GM21526 (cell line): Measurements from ENCODE around the gene ATAD2B.
A peak's percentile ranks its signal among the peaks of the same experiment; 100 is the strongest.
"Not testable (repeated sequence)": the region's sequence is repeated elsewhere in the genome, so short reads cannot be mapped to it uniquely, and the experiment has no call there.

Experiments used
- ATAC-seq: cut with Tn5 transposase; IDR thresholded peaks from one replicate; pipeline ENCODE4 v1.9.1; 2021; ENCODE audit warnings: moderate library complexity; ENCODE audit not compliant: unreplicated experiment, low FRiP score

The ATAD2B gene

DNA sequence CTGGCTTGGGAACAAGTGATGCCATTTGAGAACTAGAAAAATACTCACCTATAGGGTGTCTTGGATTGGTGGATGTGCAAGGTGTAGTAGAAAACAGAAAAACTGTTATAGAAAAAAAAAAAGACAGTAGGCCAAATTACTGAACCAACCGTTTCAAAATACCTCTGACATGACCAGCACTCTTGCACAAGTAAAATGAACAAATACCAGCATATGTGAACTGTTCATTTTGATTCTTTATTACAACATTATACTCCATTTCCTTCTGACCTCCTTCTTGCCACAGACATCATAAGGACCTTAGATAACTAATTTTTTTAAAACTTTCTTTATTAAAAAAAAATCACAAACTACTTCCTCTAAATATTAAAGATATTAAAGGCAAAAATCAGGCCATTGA lies 125.5 kb downstream of the ATAD2B start:
- no peak for ATAC-seq

DNA sequence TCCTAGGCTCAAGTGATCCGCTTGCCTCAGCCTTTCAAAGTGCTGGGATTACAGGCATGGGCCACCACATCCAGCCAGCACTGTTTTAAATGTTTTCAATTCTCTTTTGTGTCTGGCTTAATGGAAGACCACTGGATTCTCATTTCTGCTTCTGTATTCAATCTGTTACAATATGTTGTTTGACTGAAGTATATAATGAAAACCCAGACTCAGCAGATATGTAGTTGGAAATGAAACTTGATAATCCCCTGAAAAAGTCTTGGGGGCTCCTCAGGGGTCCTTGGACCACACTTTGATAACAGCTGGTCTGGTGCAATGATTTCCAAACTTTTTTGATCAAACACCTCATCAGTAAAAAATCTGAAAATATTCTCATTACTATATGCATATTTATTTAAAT lies 132.7 kb downstream of the ATAD2B start:
- no peak for ATAC-seq

DNA sequence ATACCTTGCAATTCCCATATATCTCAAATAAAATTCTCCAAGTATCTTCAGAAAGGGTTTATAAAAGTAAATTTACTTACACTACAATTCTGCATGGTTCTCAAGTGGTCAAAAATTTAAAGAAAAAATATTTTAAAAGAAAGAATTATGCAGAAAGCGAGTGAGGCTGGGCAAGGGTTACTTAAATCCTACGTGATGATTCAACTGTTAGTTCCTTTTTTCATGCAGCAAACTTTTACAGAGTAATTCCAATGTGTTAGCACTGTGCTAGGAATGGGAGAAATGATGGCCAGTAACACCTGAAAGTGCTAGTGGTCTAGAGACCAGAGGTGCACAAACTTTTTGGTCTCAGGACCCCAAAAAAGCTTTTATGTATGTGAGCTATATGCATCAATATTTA lies 133.4 kb downstream of the ATAD2B start:
- no peak for ATAC-seq

DNA sequence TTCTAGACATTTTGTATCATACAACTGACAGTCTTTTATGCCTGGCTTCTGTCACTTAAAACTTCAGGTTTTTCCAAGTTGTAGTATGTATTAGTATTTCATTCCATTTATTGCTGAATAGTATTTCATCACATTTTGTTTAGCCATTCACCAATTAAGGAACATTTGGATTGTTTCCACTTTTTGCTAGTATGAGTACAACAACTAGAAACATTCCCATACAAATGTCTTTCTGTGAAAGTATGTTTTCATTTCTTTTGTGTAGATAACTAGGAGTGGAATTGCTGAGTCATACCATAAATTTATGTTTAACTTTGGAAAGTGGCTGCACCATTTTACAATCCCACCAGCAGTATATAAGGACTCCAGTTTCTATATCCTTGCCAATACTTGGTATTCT lies 135.9 kb downstream of the ATAD2B start:
- ATAC-seq: no peak

DNA sequence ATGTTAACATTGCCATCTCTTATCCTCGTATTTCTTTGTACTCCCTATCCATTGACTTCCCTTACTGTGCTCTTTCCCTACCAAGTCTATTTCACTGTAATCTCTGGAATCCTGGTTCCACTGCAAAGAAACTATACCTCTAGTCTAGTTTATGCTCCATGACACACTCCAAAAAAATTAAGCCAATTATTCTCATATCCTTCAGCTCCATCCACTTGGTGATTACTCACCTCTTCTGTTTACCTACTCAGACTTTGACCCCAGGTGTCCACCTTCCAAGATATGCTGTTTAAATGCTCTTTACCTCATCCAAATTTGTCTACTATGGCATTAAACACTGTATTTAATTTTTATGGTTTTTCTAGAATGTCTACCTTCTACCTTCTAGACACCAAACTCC lies 137.9 kb downstream of the ATAD2B start:
- no peak for ATAC-seq

DNA sequence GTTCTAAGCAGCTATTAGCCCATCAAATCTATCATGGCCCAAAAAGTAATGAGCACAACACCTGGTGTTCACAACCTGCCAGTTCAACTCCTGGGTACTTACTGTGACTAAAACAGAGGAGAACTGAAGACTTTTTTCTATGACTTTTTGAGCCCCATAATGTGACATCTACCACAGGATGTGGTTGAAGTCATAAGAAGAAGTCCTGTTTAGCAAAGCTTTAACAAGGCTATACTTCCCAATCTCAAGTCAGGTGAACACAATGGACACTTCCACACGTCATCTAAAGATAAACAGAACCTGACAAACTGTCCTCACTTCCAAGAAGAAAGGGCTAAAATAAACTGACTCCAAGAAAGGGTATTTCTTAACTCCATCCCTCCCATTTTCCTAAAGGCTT lies 138.8 kb downstream of the ATAD2B start:
- peak; percentile 68 for ATAC-seq

DNA sequence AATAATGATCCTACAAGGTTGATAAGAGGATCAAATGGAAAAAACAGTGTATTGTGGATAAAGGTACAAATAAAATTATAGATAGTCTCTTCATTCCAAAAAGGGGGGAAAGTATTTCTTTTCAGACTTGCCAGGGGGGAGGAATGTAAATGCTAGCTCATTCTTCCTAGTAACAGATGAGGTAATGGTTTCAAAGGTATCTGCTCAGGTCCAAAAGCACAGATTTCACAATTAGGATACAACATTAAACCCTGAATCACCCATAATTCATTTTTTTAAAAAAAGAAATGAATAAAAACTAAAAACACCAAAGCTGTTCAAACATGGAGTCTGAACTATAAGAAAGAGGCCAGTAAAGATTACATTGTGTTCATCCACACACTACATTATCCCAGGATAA lies 142.0 kb downstream of the ATAD2B start:
- no peak for ATAC-seq

DNA sequence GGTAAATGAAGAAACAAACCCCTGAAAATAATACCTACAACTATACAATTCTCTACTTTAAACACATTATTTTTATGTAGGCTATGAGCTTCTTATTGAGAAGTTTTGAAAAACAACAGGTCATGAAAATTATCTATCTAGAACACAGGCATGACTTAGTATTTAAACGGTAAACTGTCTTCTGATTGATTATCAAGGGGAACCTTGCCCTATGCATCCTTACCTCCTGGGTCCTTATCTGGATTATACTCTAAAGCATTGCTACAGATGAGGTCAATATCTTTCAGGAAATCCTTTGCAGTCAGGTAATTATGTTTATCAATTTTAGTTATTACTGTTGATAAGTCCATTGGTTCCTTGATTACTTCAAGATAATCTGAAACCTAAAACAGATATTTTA lies 144.3 kb downstream of the ATAD2B start:
- ATAC-seq: no peak

DNA sequence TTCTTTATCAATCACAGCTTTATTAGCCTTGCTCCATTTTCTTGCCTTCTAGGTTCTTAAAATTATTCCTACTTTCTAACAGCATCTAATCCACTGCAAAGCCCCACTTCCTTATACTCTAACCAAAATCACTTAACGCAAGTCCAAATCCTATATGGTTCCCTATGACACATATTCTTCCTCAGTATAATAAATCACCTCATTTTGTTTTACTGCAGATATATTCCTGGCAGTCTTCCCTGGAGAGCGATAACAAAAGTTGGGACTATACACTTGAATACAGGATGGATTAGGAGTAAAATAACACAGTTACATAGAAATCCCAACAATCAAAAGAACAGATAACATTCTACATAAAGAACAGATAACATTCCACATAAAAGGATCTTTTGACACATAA lies 144.8 kb downstream of the ATAD2B start:
- ATAC-seq: no peak

DNA sequence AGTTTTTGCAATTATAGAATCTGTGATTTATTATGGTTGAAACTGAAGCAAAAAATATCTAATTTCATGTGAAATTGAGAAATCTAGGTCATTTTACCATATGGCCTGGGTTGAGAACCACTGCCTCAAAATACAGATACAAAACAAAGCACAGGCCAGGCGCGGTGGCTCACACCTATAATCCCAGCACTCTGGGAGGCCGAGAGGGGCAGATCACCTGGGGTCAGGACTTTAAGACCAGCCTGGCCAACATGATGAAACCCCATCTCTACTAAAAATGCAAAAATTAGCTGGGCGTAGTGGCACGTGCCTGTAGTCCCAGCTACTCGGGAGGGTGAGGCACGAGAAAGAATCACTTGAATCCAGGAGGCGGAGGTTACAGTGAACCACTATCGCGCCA lies 146.5 kb downstream of the ATAD2B start:
- ATAC-seq: not testable (repeated sequence)

DNA sequence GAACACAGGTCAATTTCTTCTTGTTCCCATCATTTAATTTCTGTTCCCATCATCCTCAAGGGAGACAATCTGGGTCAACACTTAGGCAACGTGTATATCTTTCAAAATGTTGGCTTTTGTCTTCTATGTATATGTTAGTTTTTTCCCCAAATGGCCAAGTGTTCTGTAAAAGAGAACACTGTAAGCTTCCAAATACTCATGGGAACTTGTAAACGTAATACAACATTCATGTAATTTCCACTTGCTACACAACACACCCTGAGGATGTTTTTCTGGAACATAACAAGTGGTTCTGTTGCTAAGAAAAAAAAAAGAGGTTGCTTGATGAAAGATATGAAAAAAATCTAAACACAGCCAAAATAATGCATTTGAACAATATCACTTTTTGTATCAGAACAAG lies 149.1 kb downstream of the ATAD2B start:
- ATAC-seq: no peak

DNA sequence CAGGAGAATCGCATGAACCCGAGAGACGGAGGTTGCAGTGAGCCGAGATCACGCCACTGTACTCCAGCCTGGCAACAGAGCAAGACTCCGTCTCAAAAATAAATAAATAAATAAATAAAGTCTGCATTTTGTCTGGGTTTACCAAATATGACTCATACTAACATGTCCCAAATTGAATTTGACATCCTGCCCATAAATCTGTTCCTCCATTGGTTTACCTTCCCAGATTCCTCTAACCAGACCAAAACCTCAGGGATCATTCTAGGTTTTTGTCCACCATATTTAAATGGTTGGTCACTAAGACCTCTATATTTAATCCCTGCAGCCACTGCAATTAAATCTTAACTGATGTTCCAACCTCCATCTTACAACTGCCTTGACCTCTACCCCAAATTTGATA lies 150.9 kb downstream of the ATAD2B start:
- ATAC-seq: no peak

DNA sequence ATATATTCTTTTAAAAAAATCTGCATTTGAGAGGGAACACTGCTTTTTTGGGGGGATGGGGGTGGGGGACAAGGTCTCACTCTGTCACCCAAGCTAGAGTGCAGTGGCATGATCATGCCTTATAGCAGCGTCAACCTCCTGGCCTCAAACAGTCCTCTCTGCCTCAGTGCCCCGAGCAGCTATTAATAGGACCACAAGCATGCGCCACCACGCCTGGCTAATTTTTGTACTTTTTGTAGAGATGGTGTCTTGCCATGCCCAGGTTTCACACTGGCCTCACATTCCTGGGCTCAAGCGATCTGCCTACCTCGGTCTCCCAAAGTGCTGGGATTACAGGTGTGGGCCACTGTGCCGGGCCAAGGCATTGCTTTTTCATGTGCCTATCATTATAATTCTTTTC lies 154.2 kb downstream of the ATAD2B start:
- ATAC-seq: no peak

DNA sequence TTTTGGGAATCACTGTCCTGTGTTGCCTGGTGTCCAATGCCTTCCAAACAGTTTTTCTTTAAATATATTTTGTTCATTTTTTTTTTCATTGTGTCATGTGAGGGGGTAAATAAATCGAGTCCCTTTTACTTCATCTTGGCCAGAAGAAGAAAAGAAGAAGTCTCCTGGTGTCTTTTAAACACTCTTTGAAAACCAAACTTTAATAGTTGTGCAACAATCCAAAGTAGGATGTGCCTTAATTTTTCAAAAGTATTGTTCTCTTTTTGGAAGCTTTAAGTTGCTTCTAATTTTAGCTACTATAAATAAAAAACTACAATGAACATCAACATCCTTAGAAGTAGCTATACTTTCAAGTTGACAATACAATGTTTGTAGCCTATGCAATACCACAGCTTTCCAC lies 154.9 kb downstream of the ATAD2B start:
- ATAC-seq: no peak

DNA sequence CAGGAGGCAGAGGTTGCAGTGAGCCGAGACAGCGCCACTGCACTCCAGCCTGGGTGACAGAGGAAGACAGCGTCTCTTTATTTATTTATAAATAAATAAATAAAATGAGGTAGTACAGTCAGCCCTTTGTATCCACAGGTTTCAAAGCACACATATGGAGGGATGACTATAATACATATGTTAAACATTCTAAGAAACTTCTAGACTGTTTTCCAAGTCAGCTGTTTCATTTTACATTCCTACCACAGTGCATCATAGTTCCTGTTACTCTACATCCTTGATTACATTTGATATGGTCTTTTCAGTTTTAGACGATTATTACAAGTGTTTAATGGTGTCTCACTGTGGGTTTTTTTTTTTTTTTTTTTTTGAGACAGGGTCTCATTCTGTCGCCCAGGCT lies 157.6 kb downstream of the ATAD2B start:
- ATAC-seq: no peak

DNA sequence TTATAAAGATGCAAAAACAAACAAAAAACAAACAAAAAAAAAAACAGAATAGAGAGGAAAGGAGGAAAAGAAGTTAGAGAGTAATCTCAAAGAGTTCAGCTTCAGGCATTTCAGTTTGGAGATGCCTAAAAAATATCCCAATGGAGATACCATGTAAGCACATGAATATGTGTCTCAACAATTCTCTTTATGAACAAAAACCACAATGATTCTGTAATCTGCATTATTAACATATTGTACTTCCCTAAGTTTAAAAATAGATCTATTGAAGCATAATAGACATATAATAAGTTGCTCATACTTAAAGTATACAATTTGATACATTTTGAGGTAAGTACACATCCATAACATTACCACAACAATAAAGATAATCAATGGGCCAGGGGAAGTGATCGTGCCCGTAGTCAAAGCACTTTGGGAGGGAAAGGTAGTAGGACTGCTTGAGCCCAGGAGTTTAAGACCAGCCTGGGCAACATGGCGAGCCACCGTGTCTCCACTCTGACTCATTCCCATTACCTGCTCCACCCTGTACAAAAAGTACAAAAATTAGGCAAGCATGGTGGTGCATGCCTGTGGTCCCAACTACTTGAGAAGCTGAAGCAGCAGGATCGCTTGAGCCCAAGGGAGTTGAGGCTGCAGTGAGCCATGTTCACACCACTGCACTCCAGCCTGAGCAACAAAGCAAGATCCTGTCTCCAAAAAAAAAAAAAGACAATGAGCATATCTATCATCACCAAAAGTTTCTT lies 158.9 kb downstream of the ATAD2B start:
- no peak for ATAC-seq

DNA sequence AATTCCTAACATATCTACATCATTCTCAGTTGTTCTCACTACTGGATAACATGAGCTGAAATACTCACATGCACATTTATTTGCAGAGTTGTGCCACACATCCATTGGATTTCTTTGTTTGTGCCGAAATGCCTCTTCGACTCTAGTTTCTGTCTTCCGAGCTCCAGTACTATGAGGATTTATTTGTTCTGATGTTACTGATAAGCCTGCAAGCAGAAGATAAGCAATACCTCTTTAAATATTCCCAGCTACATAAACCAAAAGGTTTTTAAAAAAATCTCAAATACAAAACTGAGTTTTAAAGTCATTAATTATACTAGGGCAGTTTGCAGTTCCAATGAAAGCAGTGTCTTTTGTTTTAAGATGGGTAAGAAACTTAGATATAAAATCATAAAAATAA lies 164.8 kb downstream of the ATAD2B start:
- ATAC-seq: no peak

DNA sequence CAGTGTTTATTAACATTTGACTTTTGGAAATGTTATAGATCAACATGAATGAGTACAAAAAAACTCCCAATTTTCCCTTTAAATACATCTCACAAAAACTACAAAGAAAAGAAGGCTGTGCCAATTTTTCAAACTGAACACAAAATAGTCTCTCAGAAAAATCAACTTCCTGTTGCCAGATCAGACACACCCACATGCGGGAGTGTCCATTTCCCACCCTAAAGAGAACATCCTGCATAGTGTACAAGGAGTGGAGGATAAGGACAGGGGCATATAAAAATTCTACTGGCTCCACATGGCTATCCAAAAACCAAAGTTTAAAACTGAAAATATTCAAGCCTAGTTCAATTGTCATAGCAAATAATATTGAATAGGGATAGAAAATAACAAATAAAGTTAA lies 165.3 kb downstream of the ATAD2B start:
- ATAC-seq: no peak

DNA sequence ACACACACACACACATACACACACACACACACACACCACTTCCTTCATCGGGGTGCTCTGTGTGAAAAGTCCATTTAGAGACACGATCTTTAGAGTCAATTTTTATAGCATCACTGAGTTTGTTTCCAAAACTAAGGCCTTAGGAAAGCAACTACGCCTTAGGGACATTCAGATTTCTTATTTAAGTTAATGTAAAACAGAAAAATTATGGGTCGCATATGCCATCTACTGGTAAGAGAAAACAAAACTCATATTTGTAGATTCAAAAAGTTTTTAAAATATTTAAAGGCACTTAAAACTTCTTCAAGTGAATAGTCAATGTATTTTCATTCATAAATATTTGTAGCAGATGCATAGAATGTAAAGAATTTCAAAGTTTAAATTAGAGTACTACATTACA lies 166.2 kb downstream of the ATAD2B start:
- ATAC-seq: no peak

DNA sequence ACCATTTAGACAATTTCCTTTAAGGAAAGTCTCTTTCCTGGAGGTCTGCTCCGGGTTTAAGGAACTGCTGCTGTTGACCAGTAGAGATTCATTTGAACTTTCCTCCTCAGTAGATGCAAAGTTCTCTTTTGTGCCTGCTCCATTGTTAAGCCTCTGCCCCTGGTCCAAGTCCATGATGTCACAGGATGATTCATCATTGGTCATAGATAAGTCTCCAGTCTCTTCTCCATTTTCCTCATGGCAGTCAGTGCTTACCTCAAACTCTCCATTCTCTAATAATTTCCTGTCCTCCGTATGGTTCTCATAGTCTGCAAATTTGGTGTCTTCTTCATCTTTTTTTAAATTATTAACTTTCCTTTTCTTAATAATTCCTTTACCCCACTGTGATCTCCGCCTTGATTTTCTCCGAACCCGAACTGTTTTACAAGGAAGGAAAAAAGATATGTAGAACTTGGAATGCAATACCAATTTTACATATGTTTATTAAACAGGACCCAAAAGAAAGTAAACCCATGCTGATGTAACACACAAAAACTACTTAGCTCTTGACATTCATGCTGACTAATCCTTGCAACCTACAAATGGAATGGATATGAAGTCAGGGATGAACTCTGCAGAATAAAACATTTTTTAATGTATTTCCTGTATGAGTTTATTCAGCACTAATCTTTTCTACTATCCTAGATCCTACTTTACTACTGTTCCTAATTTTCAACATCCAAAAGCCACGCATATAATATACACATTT lies 169.1 kb downstream of the ATAD2B start:
- ATAC-seq: no peak

DNA sequence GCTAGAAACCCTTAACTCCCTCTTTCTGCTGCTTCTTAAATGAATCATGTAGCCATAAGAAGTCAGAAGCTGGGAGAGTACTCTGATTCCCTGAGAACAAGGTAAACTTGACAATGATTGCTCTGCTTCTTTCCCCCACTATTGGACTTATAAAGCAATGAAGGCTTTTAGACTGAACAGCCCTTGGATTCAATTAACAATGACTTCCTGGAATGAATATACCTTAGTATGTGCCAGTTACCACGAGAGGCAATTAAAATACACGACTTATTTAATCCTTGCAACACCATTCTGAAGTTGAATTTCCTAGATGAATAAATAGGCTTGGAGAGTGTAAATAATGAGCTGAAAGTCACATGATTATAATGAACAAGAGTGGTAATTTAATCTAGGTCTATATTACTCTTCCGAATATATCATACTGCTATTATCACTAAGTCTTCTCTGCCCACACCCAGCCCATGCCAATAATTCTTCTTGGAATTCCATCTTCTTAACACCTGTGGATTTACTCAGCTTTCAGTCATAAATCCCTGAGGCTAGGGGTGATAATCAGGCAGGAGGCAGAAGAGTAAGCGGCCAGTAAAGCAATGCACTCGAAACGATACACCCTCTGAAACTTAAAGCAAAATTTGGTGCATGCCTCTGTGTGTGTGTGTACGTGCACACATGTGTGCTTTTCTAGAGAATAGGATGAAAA lies 170.2 kb downstream of the ATAD2B start:
- no peak for ATAC-seq

DNA sequence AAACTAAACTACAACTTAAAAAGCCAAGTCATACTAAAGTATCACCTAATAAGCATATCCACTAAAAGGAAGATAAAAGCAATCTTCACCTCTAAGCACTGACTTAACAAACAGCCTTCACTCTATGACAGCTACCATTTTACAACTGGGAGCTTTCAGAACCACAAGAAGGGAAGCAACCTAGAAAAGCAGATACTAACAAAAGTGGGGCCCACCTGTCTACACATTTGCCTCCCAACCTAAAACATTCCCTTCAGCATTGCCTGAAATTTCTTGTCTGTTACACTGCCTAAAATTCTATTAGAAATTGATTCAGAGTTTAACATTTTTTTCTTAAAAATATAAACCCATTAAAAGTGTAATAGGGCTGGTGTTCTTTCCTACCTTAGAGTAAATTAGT lies 172.0 kb downstream of the ATAD2B start:
- no peak for ATAC-seq
